GM11168 (cell line): ENCODE results near the gene CNKSR1.

ENCODE experiments used
- in situ Hi-C: fragments of 300-500 bp; cut with MboI; formaldehyde crosslinking; loops from one replicate; pipeline ENCODE4 v1.12.0; 2022; ENCODE audit warnings: low sequenced_read_pairs; ENCODE audit not compliant: unreplicated experiment

CNKSR1 gene, protein sequence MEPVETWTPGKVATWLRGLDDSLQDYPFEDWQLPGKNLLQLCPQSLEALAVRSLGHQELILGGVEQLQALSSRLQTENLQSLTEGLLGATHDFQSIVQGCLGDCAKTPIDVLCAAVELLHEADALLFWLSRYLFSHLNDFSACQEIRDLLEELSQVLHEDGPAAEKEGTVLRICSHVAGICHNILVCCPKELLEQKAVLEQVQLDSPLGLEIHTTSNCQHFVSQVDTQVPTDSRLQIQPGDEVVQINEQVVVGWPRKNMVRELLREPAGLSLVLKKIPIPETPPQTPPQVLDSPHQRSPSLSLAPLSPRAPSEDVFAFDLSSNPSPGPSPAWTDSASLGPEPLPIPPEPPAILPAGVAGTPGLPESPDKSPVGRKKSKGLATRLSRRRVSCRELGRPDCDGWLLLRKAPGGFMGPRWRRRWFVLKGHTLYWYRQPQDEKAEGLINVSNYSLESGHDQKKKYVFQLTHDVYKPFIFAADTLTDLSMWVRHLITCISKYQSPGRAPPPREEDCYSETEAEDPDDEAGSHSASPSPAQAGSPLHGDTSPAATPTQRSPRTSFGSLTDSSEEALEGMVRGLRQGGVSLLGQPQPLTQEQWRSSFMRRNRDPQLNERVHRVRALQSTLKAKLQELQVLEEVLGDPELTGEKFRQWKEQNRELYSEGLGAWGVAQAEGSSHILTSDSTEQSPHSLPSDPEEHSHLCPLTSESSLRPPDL

GRCh38 chr1:26177182-26177684 is at the start of gene CNKSR1:
TSS of gene CNKSR1 (plus strand) at chr1:26177491. CDS start at chr1:26177548, 57 bp downstream.
- in situ Hi-C loops: no loop called here

DNA sequence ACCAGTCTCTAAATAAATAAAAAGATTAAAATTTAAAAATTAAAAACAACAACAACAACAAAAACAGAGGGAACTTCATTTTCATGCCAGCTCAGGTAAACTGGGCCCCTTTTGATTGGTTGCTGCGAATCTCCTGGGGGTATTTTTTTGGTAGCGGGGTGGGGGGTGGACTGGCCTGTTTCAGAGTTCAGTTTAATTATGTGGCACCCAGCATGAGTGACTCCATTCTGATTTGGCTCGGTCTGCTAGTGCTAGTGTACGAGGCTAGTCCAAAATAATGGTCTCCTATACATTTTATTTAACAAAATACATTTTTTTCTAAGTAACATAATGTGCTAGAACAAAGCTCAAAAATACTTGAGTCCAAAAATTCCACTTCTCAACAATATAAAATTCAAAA is 47.5 kb upstream of the CNKSR1 start:
- in situ Hi-C loops: no loop called here

DNA sequence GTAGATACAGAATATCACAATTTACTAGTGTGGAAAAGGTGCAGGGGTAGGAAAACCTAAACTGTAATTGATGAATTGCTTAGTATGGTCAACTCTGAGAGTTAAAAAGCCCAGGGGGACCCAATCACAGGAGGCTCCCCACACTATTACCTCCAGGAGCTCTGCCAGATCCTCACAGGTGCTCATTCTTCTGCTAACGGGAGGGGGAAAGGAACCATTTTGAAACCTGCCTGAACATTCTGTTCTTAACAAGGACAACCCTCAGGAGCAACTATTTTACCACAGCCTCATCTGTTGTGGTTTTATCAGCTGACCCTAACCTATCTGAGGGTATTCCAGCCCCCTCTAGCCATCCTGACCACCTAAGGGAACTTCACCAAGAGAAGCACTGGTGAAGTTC is 46.6 kb upstream of the CNKSR1 start:
- in situ Hi-C loops: no loop called here

DNA sequence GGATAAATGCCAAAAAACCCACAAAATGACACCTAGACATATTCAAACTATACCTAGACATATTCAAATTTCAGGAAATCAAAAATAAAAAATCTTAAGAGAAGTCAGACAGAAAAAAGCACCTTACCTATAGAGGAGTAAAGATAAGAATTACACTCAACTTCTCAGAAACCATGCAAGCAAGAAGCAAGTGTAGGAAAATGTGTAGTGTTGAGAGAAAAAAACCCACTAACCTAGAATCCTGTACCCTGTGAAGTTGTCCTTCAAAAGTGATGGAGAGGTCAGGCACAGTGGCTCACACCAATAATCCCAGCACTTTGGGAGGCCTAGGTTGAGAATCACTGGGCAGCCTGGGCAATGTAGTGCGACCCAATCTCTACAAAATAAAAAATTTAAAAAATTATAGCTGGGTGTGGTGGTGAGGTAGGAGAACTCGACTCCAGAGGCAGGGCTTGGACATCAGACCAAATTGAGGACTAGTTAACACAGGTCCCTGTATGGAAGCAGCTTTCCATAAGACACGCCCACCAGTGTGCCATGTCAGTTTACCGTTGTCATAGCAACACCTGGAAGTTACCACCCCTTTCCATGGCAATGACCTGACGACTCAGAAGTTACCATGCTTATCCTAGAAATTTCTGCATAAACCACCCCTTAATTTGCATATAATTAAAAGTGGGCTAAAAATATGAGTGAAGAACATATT is 45.0 kb upstream of the CNKSR1 start:
- in situ Hi-C loops: no loop called here

DNA sequence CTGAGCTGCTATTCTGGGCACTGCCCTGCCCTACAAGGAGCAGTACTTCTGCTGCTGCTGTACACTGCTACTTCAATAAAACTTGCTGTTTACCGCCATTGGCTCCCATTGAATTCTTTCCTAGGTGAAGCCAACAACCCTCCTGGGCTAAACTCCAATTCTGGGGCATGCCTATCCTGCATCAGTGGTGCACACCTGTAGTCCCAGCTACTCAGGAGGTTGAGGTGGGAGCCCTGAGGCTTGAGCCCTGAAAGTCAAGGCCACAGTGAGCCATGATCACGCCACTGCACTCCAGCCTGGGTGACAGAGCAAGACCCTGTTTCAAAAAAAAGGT is 44.5 kb upstream of the CNKSR1 start:
- in situ Hi-C loops: no loop called here

- in situ Hi-C loops: no loop called here
Measured at GRCh38 chr1:26134466-26134865, 42.8 kb upstream of the CNKSR1 start.

DNA sequence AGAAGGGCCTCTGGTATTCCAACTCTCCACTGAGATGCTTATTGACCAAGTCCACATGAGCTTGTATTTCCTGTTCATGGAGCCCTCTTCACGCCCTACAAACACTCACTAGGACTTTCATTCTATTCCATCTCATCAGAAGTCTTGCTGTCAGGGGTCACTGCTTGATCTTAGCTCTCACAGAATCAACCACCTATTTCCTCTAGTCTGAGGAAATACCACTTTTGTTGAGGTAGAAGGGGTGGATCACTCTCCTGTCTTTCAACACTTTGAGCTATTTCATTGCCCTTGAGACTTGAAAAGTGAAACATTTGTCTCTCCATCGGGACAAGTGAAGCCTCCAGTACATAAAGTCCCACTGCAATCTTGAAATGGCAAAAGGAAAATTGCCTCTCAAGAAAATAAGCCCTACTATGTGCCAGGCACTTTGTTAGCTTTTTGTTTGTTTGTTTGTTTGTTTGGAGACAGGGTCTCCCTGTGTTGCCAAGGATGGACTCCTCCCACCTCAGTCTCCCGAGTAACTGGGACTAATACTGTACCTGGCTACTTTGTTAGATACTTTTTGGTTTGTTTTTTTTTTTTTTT is 38.2 kb upstream of the CNKSR1 start:
- in situ Hi-C loops: no loop called here

GRCh38 chr1:26142159-26142558 is 35.1 kb upstream of the CNKSR1 start:
- in situ Hi-C loops: no loop called here

- in situ Hi-C loops: loop anchor here (5.0 kb wide), 1 partner anchor 38 kb away; no protein-coding TSS in a partner anchor
Measured at GRCh38 chr1:26145041-26145959, 32.0 kb upstream of the CNKSR1 start.

DNA sequence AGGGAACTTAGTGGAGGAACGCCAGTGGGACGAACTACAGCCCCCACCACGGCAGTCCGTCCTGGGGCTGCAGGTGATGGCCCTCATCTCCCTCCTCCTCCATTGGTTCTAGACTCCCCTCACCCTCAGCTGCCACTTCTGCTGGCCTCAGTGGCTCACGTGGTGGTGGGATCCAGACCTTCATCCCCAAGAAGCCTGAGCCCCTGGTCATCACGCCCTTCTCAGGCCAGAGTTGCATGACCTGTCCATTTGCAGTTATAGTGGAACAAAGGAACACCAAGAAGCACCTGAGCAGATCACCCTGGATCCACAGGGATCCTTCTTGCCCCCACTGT is 31.4 kb upstream of the CNKSR1 start:
- in situ Hi-C loops: loop anchor here (5.0 kb wide), 1 partner anchor 39 kb away; no protein-coding TSS in a partner anchor

DNA sequence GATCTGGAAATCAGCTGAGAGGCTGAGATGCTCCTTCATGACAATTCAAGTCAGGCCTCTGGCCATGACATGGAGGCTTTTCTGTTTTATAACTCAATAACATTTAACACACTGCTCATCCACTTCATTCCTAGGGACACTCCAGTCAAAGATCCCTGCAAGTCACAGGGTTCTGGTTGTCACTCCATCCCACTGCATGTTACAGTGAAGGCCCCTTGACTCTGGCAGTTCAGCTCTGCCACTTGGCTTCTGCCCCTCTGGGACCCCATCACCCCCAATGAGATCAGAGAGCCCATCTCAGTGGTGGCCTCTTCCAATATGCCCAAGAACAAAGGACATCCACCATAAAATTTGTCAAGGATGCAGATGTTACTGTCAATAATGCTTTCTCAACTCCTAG is 28.4 kb upstream of the CNKSR1 start:
- in situ Hi-C loops: loop anchor here (5.0 kb wide), 1 partner anchor 42 kb away; no protein-coding TSS in a partner anchor

GRCh38 chr1:26153966-26154532 is 23.2 kb upstream of the CNKSR1 start:
- in situ Hi-C loops: no loop called here

DNA sequence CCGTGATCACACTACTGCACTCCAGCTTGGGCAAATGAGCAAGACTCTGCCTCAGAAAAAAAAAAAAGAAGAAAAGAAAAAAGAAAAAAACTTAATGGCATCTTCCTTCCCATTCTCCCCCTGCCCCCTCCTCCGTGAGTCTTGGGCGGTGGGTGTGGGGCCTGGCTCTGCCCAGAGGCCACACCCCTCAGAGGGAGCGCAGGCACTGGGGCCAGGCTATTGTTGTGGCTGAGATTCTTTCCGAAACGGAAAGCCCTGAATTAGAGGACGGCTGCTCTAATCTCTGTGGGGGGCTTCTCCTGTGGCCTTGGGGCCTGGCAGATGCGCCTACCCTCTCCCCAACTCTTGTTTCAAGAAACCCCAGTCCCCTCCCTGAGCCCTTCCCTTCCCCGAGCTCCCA is 22.5 kb upstream of the CNKSR1 start:
- in situ Hi-C loops: no loop called here

DNA sequence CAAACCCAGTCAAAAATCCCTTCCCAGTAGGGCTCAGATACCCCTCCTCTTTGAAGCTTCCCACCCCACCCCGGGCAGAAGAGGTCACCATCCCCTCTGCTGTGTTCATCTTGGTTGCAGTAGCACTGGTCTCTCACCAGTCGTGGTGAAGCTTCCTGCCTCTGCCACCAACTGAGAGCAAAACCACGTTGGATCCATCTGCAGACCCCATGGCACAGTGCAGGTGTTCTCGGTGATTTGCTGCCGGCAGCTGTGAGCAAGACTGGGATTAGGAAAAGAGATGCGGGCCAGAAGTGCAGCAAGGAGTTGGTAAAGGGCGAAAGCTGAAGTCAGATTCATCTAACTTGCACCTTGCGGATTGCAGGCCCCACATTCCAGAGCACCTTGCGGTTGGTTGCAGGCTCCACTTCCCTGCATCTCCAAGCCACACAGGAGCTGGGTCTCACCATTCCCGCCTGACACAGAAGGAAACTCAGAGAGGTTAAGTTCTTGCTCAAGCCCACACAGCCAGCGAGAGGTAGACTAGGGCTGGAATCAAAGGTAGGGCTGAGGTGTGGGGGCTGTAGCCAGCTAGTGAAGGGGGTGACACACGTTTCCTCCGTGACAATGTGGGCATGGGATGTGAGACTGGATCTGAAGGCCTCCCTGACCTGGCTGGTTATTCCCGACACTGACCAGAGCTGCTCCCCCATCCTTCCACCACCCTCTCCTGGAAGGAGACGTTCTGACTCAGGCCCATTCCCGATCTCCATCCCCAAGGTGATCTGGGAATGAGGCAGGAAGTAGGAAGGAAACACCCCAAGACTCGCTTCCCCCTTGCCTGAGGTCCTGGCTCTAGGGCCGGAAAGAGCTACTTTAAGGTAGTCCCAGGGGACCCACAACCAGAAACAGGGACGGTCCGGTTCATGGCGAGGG is 21.7 kb upstream of the CNKSR1 start:
- in situ Hi-C loops: no loop called here

- in situ Hi-C loops: no loop called here
Measured at GRCh38 chr1:26156285-26157038, 20.8 kb upstream of the CNKSR1 start.

GRCh38 chr1:26158271-26158907 is 18.9 kb upstream of the CNKSR1 start:
- in situ Hi-C loops: no loop called here
